GM12878 (cell line): ENCODE results near the gene CACNA1A. TPM values are rescaled to one million over a fixed set of nuclear protein-coding genes. Genes with fewer than 3 reads are reported as not detected.

Experiments used
- ATAC-seq: fragments of 200-7000 bp; cut with Tn5 transposase; 3 replicates; pipeline ENCODE4 v1.9.1; 2020; ENCODE audit warnings: mild to moderate bottlenecking, moderate library complexity
- BruUV-seq: library from RNA; stranded (reverse); fragments of 400-500 nt; replicated peaks from 2 replicates; lab custom pipeline; 2021; lab: Mats Ljungman, UMichigan
- CTCF ChIA-PET: fragments of 300-600 bp; sonication (Branson Sonifier 250); formaldehyde crosslinking; extraction: SDS; loops from one replicate; lab custom pipeline; 2021; ENCODE audit warnings: inconsistent platforms; lab: Yijun Ruan, JAX
- POLR2A ChIA-PET: fragments of 350-600 bp; formaldehyde crosslinking; extraction: SDS; loops from one replicate; lab custom pipeline; 2021; ENCODE audit warnings: inconsistent platforms; lab: Charles Lee
- RAD21 ChIA-PET: fragments of 300-600 bp; sonication (Branson Sonifier 250); formaldehyde crosslinking; loops from one replicate; lab custom pipeline; 2023; ENCODE audit warnings: antibody characterized with exemption; ENCODE audit not compliant: unreplicated experiment; lab: Charles Lee
- SMC1A ChIA-PET: fragments of 300-600 bp; sonication (Branson Sonifier 250); formaldehyde crosslinking; loops from one replicate; lab custom pipeline; 2023; ENCODE audit not compliant: unreplicated experiment, uncharacterized antibody; lab: Charles Lee
- DNase-seq: peaks from one replicate; pipeline ENCODE4 v3.0.0-alpha.2; 2011; ENCODE audit warnings: low read depth, low spot score
- FAIRE-seq: peaks from 3 replicates; lab custom pipeline; 2011; peaks lifted over from hg19 to GRCh38; lab: Jason Lieb, UNC
- H2AFZ ChIP-seq: 2 replicates; pipeline ENCODE4 v1.6.0; 2011; ENCODE audit warnings: low read depth, low read length, control low read depth; ENCODE audit not compliant: control insufficient read depth
- H3K27ac ChIP-seq: 2 replicates; pipeline ENCODE4 v1.5.1; 2011; ENCODE audit warnings: control low read depth; ENCODE audit not compliant: control insufficient read depth, insufficient read depth
- H3K27me3 ChIP-seq, 2 experiments: replicated peaks in 1 of 2; 2 replicates each; pipeline versions ENCODE4 v1.6.0 to v1.6.1; 2011; ENCODE audit warnings: low read length in 1 of 2; ENCODE audit not compliant: control insufficient read depth in 2 of 2, insufficient read depth in 2 of 2
- H3K36me3 ChIP-seq, 2 experiments: 2 replicates each; pipeline ENCODE4 v1.5.1; 2011; ENCODE audit warnings: low read length in 1 of 2; ENCODE audit not compliant: control insufficient read depth in 2 of 2, insufficient read depth in 2 of 2
- H3K4me1 ChIP-seq: 2 replicates; pipeline ENCODE4 v1.6.1; 2011; ENCODE audit warnings: mild to moderate bottlenecking, low read length, moderate library complexity, mixed read lengths; ENCODE audit not compliant: control insufficient read depth, insufficient read depth
- H3K4me2 ChIP-seq: 2 replicates; pipeline ENCODE4 v1.6.0; 2011; ENCODE audit warnings: control low read depth; ENCODE audit not compliant: control insufficient read depth, insufficient read depth
- H3K4me3 ChIP-seq: fragments of 200-600 bp; sonication (generic); 2 replicates; pipeline ENCODE4 v1.5.1; 2016
- H3K79me2 ChIP-seq: 2 replicates; pipeline ENCODE4 v1.6.0; 2011; ENCODE audit warnings: low read length; ENCODE audit not compliant: control insufficient read depth, insufficient read depth
- H3K9ac ChIP-seq: 2 replicates; pipeline ENCODE4 v1.8.0; 2011; ENCODE audit warnings: low read length, control low read depth, mixed read lengths; ENCODE audit not compliant: control insufficient read depth, insufficient read depth
- H3K9me3 ChIP-seq: replicated peaks from 3 replicates; pipeline ENCODE4 v1.5.1; 2011; ENCODE audit warnings: mild to moderate bottlenecking, low read length; ENCODE audit not compliant: control insufficient read depth, insufficient read depth
- H4K20me1 ChIP-seq: 2 replicates; pipeline ENCODE4 v1.6.0; 2011; ENCODE audit not compliant: control insufficient read depth, insufficient read depth
- CEBPB ChIP-seq, 2 experiments: fragments of 150-350 bp in 1 of 2; IDR thresholded peaks; 2 replicates each; pipeline ENCODE4 v1.6.1; 2012 to 2014; ENCODE audit warnings: low read depth in 2 of 2, low read length in 2 of 2, borderline replicate concordance in 1 of 2, inconsistent platforms in 1 of 2
- KLF5 ChIP-seq: fragments of 450-650 bp; IDR thresholded peaks from 2 replicates; pipeline ENCODE4 v1.6.1; 2014; ENCODE audit warnings: mild to moderate bottlenecking; ENCODE audit not compliant: partially characterized antibody
- MYB ChIP-seq: fragments of 150-350 bp; IDR thresholded peaks from 2 replicates; pipeline ENCODE4 v1.6.1; 2014; ENCODE audit warnings: mild to moderate bottlenecking, low read depth, low read length, borderline replicate concordance
- RB1 ChIP-seq: fragments of 450-650 bp; formaldehyde crosslinking; IDR thresholded peaks from 2 replicates; pipeline ENCODE4 v1.6.1; 2017; ENCODE audit warnings: mild to moderate bottlenecking, borderline replicate concordance
- RCOR1 ChIP-seq: conservative IDR thresholded peaks from 2 replicates; pipeline ENCODE4 v1.6.1; 2012; ENCODE audit warnings: low read depth, low read length, improper control_type of control experiment
- RFX5 ChIP-seq: IDR thresholded peaks from 2 replicates; pipeline ENCODE4 v1.6.1; 2011; ENCODE audit warnings: low read depth, low read length, improper control_type of control experiment
- USF1 ChIP-seq: IDR thresholded peaks from 2 replicates; pipeline ENCODE4 v1.6.1; 2011; ENCODE audit warnings: borderline replicate concordance, low read depth, mild to moderate bottlenecking, moderate library complexity, mixed read lengths, low read length; ENCODE audit not compliant: insufficient read depth; ENCODE audit errors: extremely low read length
- WGBS: methylation state at CpG from one replicate; pipeline ENCODE4 v1.1.6; 2016; ENCODE audit warnings: low lambda C conversion rate; ENCODE audit not compliant: insufficient replicate concordance, insufficient coverage; ENCODE audit errors: missing lambda C conversion rate; 5-methylcytosine and 5-hydroxymethylcytosine counted together
- in situ Hi-C: fragments of 300-500 bp; cut with MboI; formaldehyde crosslinking; loops from 9 replicates; pipeline ENCODE4 v1.14.3; 2018; ENCODE audit warnings: mixed read lengths
- intact Hi-C: fragments of 100-400 bp; cut with micrococcal nuclease; formaldehyde crosslinking; loops from one replicate; pipeline ENCODE4 v1.14.2; 2022; ENCODE audit not compliant: unreplicated experiment
- polyA plus RNA-seq, 11 experiments: library from polyadenylated mRNA; depleted of rRNA in 4 of 11; unstranded in 6 of 11; stranded (reverse) in 5 of 11; fragments of >200 nt; fragmentation: Nextera tagmentation in 4 of 11; fragmentation: Illumina TruSeq in 1 of 11; extraction: Ambion mirVana in 4 of 11; extraction: Trizol in 1 of 11; gene quantifications; 1 replicate in 1 of 11; 2 replicates in 10 of 11; pipeline versions ENCODE4 v1.2.1 to v1.2.3, GENCODE V29; 2011 to 2016; ENCODE audit warnings: inconsistent platforms in 2 of 11, missing spikeins in 2 of 11, low read depth in 1 of 11
- total RNA-seq, 4 experiments: library from RNA; depleted of rRNA in 3 of 4; stranded (reverse); fragments of >200 nt in 3 of 4; fragmentation: Illumina TruSeq in 1 of 4; extraction: Trizol in 1 of 4; gene quantifications; 2 replicates each; pipeline versions ENCODE4 v1.2.1 to v1.2.3, GENCODE V29; 2013 to 2021
- TF ChIP-seq, protein P1 (sequence below): IDR thresholded peaks from 2 replicates; pipeline ENCODE4 v1.6.1; 2012; ENCODE audit warnings: low read depth, low read length, improper control_type of control experiment
- TF ChIP-seq, protein P2 (sequence below): fragments of 450-650 bp; IDR thresholded peaks from 2 replicates; pipeline ENCODE4 v1.6.1; 2018; ENCODE audit warnings: mild to moderate bottlenecking, low read depth, moderate library complexity; ENCODE audit not compliant: partially characterized antibody

Gene CACNA1A
- total and polyA plus RNA-seq, 10 of the 15 experiments (the other 5 are each of a cell fraction or from before 2014, with no cell fraction given) = 1.1 to 4.4 (median 2.5) TPM

DNA sequence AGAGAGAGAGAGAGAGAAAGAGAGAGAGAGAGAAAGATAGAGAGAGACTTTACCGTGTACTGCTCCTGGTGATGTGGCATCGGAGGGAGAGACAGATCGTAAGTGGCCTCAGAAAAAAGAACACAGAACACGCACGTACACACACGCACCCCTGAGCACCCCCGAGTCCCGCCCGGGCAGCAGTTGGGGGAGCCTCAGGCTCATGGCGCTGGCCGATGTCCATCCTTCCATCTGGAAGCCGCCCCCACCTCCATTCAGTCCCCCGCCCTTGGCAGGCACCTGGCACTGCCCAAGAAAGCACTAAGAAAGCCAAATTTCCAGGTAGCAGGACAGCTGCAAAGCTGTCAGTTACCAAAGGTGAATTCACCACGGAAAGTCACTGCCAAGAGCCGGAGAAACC, 239.1 kb downstream of the CACNA1A start:
- 68% methylated on average over 15 of the region's 15 CpGs for WGBS
- ChIA-PET RAD21 (no interaction called here), SMC1A (no interaction called here), CTCF (interaction anchor here (2.6 kb wide), 1 partner anchor 72 kb away, joined by 7 read pairs; no protein-coding TSS in a partner anchor), POLR2A (no interaction called here)
- Histone ChIP-seq H3K36me3 (no peaks in the 10 kb centered on the region), H4K20me1 (no peaks in the 10 kb centered on the region), H3K4me3 (no peak overlapping the region), H3K4me2 (no peak overlapping the region), H3K9me3 (no peaks in the 10 kb centered on the region; the same call in 2 of the 3 replicates), H3K4me1 (no peaks in the 10 kb centered on the region; the same call in 1 of the 2 replicates), H3K27ac (no peak overlapping the region), H3K79me2 (no peaks in the 10 kb centered on the region), H2AFZ (no peak overlapping the region), H3K9ac (no peak overlapping the region), H3K27me3 (no peaks in the 10 kb centered on the region; a peak in 1 of 4 replicates)
- intact Hi-C loops = no loop called here
- ATAC-seq (no peak), DNase-seq (no peak), FAIRE-seq (no peak)
- TF ChIP-seq RFX5 (no peak), RCOR1 (no peak), RB1 (no peak), USF1 (no peak), MYB (no peak), CEBPB (IDR thresholded peaks at IDR 0.05; ENCODE audit: borderline replicate concordance in 1 of 2, low read depth in 2 of 2, low read length in 2 of 2) (no peak), KLF5 (no peak)
- TF ChIP-seq, protein P1, sequence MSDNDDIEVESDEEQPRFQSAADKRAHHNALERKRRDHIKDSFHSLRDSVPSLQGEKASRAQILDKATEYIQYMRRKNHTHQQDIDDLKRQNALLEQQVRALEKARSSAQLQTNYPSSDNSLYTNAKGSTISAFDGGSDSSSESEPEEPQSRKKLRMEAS = no peak
- TF ChIP-seq, protein P2, sequence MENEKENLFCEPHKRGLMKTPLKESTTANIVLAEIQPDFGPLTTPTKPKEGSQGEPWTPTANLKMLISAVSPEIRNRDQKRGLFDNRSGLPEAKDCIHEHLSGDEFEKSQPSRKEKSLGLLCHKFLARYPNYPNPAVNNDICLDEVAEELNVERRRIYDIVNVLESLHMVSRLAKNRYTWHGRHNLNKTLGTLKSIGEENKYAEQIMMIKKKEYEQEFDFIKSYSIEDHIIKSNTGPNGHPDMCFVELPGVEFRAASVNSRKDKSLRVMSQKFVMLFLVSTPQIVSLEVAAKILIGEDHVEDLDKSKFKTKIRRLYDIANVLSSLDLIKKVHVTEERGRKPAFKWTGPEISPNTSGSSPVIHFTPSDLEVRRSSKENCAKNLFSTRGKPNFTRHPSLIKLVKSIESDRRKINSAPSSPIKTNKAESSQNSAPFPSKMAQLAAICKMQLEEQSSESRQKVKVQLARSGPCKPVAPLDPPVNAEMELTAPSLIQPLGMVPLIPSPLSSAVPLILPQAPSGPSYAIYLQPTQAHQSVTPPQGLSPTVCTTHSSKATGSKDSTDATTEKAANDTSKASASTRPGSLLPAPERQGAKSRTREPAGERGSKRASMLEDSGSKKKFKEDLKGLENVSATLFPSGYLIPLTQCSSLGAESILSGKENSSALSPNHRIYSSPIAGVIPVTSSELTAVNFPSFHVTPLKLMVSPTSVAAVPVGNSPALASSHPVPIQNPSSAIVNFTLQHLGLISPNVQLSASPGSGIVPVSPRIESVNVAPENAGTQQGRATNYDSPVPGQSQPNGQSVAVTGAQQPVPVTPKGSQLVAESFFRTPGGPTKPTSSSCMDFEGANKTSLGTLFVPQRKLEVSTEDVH = no peak
- in situ Hi-C loops = loop anchor here (10.0 kb wide), 1 partner anchor 292 kb away; no protein-coding TSS in a partner anchor
- no TSS peak for BruUV-seq
